Fibroblast of skin of back (primary cell): Measurements from ENCODE around the gene LARP1B.
"Not testable (repeated sequence)": the region's sequence is repeated elsewhere in the genome, so short reads cannot be mapped to it uniquely, and the experiment has no call there.

ENCODE experiments used
- DNase-seq: peaks from one replicate; pipeline ENCODE4 v3.0.0-alpha.2; 2013

Gene LARP1B

GRCh38 chr4:128227991-128228571 lies 167.0 kb downstream of the LARP1B start:
- DNase-seq, result peak; percentile 27

- DNase-seq, result no peak
Observed at GRCh38 chr4:128228845-128229795, 168.0 kb downstream of the LARP1B start.

DNA sequence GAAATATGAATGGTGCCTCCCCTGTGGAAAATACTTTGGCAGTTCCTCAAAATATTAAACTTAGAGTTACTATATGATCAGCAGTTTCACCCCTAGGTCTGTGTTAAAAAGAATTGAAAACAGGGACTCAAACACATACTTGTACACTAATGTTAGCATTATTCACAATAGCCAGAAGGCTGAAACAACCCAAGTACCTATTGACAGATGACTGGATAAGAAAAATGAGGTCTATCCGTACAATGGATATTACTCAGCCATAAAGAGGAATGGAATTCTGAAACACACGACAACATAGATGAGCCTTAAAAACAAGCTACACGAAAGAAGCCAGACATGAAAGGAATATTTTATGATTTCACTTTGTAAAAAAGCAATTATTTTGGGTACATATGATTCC lies 171.6 kb downstream of the LARP1B start:
- no peak for DNase-seq

DNA sequence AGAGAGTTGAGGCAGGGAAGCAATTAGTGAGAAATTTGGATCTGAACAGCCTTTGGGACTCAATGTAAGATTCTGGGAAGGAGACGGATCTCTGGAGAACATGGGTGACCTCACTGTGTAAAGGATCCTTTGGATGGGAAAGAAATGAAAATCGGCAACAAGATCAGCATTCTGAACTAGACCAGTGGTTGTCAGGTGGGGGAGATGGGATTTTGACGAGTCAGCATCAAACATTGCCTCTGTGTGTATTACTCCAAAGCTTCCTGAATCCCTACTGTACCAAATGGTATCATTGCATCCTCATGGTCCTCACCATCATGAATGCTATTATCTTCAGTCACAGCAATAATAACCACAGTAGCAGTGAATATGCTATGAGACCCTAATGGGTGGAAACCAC lies 173.7 kb downstream of the LARP1B start:
- no peak for DNase-seq

DNA sequence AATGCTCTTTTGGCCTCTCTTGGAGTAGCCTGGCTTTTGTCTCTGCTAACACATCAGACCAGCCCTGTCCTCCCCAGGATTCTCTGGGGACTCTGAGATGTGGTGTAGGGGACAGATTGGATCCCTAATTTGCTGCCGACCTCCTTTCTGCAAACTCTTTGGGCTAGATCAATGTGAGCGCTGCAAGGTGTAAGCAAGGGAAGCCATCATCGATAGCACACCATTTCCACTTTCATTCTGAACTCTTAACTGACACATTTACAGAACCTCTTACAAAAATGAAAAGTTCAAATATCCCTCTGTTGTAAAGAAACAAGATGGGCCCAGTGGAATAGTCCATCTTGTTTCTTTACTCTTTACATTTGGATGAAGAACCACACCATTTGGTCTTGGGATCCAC lies 179.9 kb downstream of the LARP1B start:
- DNase-seq, result no peak

- DNase-seq, result peak; percentile 99
Observed at GRCh38 chr4:128241425-128241913, 180.4 kb downstream of the LARP1B start.

DNA sequence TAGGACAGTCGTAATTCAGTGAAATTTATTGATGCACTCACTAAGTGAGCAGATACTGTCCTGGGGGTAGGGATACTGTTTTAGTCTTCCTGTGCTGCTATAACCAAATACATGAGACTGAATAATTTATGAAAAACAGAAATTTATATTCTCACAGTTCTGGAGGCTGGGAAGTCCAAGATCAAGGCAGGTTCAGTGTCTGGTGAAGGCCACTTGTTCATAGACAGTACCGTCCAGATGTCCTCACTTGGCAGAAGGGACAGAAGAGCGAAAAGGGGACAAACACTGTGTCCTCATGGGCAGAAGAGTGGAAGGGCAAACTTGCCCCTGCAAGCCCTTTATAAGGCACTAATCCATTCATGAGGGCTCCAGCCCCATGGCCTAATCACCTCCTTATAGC lies 180.9 kb downstream of the LARP1B start:
- no peak for DNase-seq

GRCh38 chr4:128242601-128243000 lies 181.5 kb downstream of the LARP1B start:
- DNase-seq, result no peak

DNA sequence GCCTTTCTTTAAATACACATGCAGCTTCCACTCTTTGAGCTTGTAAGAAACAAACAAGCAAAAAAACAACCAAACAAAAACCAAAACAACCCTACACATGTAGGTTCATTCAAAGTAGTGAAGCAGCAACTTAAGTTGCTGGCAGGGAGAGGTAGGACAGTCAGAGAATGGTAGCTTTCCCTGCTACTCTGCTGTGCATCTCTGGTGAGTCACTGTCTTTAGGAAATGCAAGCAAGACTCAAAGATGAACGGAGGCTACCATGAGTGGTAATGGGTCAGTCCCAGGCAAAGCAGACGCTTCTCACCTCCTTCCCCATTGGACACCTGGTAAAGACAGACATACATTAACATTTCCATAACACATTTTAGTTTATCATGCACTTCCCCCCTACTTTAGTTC lies 183.3 kb downstream of the LARP1B start:
- DNase-seq, result peak; percentile 44

DNA sequence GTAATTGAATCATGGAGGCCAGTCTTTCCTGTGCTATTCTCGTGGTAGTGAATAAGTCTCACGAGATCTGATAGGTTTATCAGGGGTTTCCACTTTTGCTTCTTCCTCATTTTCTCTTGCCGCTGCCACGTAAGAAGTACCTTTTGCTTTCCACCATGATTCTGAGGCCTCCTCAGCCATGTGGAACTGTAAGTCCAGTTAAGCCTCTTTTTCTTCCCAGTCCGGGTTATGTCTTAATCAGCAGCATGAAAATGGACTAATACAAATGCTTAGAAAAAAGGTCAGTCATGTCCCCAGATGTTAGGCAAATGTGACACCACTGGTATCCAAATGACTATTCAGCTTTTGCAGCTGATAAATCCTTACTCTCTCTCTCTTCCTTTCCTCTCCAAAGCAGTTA lies 184.3 kb downstream of the LARP1B start:
- not testable (repeated sequence) for DNase-seq

GRCh38 chr4:128247906-128248305 lies 186.8 kb downstream of the LARP1B start:
- DNase-seq, result no peak

DNA sequence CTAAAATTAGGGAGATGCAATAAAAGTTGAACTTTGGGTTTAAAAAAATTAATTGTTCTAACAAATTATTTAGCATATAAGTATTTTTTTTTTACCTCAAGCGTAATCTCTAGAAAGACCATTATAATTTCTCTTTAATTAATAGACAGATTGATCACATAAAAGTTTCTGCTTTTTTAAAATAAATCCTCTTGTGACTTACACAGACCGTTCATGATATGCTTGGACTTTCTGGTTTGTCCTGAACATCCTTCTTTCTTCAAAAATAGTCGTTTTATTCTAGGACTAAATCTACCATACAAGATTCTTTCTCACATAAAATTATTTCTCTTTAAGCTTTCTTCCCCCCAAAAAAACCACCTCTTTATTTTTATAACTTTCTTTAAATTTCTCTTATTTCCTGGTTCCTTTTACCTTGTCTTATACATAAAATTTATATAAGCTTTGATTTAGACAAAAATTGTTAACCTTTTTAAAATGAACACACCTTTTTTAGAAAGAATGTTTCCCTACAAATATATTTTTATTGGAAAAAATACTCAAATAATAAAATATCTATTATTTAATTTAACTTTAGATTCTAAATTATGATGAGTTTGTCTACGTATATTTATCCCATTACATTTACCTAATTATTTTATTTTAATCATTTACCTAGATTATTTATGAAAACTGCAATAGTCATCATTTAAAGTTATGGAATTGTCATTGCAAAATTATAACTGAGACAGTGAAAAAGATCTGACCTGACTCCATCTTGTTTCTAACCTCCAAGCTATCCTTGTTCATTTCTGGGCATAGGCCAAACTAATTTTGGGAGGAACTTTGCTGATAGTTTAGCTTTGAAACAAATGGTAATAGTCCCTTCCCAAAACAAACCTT lies 188.9 kb downstream of the LARP1B start:
- DNase-seq, result no peak

DNA sequence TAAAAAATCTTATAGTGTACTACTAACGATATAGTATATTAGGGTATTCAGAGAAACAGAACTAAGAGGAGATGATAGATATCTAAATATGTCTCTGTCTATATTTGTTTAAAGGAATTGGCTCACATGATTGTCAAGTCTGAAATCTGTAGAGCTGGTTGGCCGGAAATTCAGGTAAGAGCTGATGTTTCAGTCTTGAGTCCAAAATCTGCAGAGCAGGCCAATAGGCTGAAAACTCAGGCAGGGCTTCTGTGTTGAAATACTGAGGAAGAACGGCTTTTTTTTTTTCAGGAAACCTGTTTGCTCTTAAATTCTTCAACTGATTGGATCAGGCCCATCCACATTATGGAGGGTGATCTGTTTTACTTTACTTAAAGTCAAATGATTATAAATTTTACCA lies 194.8 kb downstream of the LARP1B start:
- no peak for DNase-seq

DNA sequence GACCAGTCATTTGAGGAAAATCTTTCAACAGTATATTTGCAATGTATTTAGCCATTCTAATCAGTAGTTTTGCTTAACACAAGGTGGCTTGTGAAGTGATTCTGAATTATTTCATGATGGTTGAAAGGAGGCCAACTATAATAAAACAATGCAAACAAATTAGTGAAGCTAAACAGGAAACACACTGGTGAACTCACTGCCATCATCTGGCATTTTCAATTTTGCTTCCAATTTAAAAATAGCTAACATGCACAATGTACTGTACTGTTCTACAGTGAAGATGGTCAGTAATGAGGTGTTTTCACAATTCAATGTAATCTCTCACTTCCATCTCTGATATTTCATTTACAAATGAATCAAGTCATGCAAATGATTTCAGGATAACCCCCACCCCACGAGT lies 195.4 kb downstream of the LARP1B start:
- no peak for DNase-seq

DNA sequence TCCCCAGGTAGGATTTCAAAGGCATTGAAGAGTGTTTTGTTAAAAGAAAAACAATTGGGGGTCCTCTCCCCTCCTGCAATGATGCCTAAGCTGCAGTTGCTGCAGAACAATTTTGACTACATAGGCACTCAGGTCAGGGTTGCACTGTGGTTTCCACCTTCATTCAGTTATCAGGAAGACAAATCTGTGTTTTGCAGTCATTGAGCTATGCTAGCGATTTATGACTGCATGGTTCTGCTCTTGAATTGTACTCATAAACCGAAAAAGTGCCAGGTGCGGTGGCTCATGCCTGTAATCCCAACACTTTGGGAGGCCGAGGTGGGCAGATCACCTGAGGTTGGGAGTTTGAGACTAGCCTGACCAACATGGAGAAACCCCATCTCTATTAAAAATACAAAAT lies 197.1 kb downstream of the LARP1B start:
- DNase-seq, result not testable (repeated sequence)

DNA sequence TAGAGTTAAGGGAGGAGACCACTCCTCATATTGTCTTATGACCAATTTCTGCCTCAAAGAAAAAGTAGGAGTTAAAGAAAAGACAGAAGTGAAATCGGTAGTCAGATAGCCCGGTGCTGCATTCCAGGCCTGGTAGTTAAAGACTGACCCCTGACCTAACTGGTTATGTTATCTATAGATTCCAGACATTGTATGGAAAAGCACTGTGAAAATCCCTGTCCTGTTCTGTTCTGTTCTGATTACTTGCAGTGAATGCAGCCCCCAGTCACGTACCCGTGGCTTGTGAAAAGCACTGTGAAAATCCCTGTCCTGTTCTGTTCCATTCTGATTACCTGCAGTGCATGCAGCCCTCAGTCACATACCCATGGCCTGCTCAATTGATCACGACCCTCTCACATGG lies 198.8 kb downstream of the LARP1B start:
- DNase-seq, result not testable (repeated sequence)
